HG03571 (cell line): ENCODE data around the gene ARHGAP24.

Experiments used
- ATAC-seq: cut with Tn5 transposase; IDR thresholded peaks from one replicate; pipeline ENCODE4 v1.9.1; 2021; ENCODE audit not compliant: unreplicated experiment

Gene ARHGAP24

DNA sequence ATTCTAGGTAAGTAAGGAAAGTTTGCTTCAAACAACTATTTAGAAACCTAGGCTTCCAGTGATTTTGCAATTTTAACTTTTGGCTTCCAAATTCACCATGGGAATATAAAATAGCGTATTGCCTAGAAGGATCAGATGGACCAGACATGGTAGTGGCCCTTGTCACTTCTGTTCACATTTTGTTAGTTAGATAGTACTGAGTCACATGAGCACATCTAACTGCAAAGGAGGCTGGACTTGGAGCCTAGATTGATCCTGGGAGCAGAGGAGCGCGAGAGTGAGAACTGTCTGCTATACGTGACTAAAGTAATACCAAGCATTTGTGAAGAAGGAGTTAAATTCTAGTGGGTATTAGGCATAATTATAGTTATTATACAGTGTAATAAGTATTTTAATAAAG is 102.4 kb downstream of the ARHGAP24 start:
- no peak for ATAC-seq

DNA sequence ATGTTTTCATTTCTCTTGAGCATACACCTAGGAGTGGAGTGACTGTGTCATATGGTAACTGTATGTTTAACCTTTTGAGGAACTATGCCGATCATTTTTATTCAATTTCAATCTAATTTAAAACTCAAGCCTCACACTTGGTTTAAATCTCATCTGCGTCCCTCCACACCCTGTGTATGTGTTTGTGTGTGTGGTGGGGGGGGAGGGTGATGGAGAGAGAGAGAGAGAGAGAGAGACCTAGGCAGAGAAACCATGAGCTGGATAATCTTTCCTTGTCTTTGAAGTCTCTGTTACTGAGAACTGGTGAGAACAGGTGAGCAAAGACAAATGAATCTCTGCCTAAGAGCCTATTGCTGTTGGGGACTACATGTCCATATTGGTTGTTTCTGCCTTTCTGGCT is 105.0 kb downstream of the ARHGAP24 start:
- no peak for ATAC-seq

DNA sequence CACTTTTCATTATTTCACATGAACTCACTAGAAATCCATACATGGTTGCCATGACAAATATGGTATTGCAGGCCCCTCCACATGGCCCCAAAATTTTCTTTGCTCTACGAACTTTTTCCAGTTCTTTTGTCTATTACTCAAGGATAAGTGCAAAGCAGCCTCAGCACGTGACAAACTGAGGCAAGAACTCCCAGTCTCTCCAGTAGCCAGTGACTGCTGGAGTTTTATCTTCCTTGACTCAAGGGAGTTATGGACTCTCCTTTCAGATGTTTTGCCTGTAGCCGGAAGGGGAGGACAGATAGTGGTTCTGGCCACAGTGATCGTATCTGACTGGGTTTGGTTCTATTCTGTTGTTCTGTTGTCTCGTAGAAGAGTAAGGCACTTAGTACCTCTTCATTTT is 105.5 kb downstream of the ARHGAP24 start:
- ATAC-seq = no peak

DNA sequence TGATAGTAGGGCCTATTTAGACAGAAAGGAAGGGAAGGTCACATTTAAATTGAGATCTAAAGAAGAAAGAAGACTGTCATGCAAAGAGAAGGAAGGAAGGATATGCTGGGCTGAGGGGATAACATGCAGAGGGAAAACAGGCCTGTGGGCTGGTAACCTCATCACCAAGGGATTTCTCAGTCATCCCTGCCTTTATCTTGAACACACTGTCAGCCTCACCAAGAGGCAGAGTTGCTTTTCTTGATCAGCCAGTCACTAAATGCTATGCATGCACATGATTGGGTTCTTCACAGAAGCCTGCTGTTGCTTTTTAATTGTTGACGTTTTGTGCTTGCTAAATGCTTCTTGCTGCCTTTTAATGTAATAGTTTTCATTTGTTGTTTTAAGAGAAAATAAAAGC is 113.0 kb downstream of the ARHGAP24 start:
- no peak for ATAC-seq

DNA sequence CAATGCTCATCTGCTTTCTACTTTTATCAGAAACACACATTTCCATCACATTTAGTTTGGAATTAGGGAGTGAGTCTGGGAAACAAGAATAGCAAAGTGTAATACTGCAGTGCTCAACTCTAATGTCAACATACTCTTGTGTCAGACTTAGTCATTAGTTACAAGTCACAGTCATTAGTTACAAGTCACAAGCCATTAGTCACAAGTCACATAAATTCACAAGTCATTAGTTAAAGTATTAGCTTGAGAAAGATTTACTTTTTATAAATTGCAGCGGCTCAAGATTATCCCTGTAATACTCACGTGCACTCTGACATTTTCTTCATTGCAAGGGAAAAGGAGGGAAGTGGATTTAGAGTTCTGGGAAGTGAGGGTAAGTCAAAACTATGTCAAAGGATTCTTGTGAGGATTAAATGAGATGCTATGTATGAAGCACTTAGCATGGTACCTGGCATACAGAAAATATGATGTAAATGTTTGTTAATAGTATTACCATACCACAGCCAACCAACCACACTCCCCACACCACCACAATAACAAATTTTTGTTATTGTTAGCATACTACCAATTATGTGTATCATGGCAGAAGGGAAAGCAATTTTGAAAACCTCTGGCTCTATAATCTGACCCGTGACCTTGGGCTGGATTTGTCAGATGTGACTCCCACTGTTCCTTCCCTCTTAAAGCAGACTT is 116.6 kb downstream of the ARHGAP24 start:
- ATAC-seq = no peak

DNA sequence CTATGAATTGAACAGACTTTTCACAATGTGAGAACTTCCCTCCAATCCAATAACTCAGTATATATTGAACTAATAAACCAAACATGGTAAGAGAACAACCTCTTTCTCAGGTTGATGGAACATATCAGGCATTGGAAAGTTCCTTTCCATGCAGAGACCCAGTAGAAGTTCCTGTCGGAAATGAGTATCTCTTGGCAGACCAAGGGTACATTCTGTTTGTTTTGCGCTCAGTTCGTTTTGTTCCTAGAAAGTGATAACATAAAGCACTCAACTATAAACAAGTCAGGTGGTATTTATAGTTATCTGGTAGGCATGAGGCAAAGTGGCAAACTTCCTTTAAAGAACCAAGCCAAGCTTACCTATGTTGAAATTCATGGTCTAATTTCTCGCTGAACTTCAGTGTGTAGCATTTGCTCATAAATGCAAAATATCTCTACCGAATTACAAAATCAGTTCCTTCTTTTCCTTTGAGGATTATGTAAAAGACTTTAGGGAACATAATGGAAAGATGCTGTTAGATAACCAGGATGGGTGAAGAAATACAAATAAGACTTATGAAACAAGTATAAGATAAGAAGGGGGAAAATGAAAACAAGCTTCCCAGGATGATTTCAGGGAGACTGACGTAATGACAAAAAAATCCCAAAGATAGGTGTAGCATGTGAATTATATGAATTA is 120.3 kb downstream of the ARHGAP24 start:
- ATAC-seq = no peak

DNA sequence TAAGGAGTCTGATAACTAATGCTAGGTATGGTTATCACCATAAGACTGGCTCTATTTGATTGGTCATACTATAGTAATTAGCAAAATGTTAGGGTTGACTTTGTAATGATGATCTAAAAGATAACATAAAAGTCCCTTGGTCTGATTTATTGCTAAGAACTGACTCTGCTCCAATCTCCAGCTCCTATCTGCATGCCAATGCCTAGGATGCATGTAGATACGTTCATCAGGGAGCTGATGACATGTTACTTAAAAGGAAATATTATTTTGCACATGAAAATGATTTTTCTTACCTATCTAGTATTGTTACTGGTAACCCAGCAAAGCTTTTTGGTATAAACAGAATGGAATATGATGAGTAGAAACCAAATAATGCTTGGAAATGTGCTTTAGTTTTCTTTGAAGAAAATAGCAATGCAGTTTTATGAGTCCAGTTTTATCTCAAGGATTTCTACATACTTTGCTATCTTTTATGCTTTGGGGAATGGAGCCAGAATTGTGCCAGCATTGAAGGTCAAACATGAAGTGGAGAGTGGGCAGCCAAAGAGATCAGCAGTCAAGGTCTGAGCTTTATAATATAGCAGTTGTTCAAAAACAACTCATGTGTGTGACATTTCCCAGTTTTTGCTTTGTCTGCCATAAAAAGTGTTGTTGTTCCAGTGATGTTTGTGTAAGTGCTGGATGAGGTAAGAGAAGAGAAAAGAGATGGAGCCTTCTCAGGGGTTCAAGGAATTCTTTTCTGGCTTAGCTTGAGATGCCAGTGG is 121.0 kb downstream of the ARHGAP24 start:
- ATAC-seq = no peak

DNA sequence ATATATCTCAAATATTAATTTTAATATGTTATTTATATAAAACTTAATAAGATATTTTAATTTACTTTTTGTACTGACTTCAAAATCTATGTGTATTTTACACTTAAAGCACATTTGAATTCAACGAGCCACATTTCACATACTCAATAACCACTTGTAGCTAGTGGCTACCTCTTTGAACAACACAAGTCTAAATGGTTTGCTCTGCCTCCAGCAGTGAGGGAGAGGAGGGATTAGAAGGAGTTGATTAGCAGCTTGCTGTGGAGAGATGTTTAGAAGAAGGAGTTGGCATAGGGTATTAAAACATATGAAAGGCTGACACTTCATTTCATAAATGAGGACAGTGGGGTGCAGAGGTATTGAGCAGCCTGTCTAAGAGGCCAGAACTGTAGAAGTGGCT is 124.0 kb downstream of the ARHGAP24 start:
- no peak for ATAC-seq

DNA sequence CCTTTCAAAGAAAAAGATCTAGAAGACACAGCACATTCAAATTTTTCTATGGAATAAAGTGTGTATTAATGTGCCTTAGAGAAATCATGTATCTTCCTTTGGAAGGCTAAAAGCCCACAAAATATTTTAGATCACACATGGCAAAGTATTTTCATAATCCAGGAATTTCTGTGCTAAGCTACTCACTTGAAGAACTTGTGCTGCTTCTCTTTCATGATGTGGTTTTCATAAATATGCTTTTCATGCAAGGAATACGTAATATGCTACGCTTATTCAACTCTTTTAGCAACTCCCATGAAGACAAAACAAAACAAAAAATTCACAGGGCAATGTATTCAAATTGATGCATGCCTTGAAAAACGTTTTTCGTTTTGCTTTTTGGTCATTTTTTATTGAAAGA is 125.6 kb downstream of the ARHGAP24 start:
- no peak for ATAC-seq

DNA sequence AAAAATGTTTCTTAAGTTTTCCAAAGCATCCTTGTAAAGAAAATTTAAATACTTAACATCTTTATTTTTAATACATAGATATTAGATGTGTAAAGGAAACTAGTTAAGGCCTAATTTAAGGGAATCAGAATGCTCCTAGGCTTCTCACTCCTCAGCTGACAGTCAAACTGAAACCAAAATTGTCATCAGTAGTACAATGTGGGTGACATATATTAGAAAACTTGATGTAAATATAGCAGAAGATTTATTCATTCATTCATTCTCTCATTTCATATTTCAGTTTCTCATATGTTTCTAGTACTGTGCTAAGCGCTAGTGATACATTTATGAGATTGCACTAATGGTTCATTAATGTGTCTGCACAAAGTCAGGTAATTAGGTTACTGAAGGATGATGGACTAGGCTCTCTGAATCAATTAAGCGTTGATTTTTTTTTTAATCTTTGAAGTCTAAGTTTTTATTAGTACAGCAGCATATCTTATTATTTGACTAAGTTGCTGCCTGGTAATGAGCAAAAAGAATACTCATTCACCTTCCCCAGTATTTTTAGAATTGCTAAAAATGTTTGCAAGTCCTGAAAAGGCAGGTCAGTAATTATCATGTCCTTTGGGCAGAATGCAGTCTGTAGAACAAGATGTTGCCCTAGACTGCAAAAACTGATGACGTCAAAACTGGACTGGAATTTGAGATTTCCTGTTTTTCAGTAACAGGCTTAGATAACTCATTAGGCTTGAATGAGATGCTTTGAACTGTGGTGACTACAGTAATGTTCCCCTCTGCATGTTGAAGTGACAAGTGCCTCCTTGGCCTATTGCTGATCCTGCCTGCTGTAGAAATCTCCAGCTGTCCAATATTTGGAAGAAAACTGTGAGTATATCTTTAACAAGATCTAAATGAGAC is 128.7 kb downstream of the ARHGAP24 start:
- ATAC-seq = no peak

DNA sequence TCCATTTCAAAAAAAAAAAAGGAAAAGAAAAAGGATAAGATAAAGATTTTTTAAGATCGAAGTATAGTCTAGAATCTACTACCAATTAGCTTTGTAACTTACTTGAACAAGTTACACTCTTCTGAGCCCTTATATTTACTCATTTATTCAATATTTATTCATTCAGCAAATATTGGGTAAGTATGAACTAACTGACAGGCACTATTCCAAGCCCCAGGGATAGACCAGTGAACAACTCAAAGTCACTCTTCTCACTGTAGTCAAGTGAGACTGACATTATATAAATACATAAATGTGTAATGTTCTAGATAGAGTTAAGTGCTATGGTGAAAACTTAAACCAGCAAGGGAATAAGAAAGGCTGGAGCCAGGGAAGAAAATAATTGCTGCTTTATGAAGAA is 131.6 kb downstream of the ARHGAP24 start:
- no peak for ATAC-seq

DNA sequence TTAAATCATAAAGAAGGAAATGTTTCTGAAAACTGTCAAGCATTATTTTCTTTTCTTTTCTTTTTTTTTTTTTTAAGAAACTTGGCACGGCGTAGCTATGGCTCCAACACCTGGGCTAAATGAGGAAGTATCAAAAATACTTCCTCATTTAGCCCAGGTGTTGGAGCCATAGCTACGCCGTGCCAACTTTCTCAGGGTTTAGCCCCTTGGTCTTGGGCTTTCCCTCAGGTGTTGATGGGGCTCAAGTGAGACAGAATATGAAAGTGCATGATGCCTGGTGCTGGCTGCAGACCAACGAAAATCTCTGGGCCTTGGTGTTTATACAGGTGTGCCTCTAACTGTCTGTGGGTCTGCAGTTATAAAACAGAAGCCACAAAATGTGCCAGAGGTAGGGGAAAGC is 132.7 kb downstream of the ARHGAP24 start:
- ATAC-seq = peak; percentile 59

DNA sequence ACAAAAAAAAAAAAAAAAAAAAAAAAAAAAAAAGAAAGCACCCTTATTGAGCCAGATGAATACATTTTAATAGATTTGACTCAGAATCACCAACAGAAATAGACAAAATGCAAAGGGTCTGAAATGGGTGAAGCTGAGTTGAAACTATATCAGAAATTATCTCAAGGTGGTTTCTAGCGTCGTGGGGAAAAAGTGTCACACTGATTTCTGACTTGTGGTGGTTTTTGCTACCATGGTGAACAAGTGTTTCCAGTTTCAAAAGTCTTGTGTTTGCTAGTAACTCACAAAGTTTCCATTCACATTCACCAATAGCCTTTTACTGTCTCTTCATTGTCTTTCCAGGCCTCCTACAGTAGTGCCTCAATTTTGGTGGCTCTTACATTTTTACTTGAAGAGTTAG is 135.5 kb downstream of the ARHGAP24 start:
- ATAC-seq = peak; percentile 84

DNA sequence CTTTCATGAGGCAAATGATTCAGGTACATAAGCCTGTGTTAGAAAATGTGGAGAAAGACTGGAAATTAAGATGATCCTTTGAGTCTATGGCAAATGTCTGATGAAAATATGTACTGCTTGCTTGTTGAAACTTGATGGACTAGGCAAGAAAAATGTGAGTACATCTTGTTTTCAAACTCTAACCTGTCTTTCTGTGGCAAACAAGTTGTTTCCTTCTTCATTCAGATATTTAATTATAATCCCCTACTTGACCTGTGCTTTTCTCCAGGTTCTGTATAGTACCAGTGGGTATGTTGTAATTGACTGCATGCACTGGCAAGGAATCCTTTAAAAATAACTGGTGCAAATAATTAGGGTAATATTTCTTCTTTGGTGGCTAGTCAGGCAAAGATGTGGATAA is 136.7 kb downstream of the ARHGAP24 start:
- ATAC-seq = no peak

DNA sequence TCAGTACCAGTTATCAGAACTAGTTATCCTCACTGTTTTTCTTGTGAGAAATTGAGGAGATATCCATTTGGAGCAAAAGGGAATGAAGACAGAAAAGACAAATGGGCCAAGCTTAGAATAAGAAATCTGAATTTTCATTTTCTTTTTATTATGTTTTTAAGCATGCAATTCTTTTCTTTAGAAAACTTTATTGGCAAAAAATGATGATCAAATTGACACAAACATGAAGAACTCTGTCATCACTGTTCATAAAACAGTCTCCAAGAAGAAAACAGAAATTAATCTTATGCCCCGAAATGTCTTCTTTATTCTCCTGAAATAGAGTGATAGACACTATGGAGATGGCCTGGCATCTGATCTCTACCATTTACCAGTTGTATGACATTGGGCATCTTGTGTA is 139.0 kb downstream of the ARHGAP24 start:
- ATAC-seq = no peak

DNA sequence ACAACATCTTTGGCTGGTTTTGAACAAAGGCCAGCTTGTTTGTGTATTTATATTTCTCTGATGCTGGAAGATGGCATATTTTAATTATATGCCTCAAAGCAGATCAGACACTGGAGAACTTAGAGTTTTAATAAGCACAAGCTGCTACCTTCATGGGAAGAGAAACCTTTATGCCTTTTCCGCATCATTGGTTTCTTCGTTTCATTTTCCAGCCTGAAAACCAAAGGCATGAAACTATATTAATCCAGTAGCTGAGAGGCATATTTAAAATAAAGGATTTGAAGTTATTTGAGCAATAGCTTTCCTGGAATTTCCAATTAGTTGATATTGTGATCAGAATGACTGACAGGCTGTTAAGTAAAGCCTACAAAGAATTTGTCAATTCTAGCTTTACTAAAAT is 141.0 kb downstream of the ARHGAP24 start:
- no peak for ATAC-seq

DNA sequence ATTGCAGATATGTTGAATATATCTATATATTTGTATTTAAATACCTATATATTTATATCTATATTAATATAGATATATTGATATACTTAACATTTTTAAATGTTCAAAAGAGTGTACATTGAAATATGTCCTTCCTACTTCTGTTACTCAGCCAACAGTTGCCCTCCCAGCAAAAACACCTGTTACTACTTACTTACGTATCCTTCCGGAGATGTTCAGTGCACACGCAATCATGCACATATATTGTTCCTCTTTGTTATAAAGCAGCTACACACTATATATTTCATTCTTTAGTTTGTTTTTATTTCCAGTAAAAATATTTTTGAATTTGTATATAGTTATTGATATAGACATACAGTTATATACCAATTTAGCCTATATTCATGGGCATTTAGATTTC is 142.3 kb downstream of the ARHGAP24 start:
- no peak for ATAC-seq

DNA sequence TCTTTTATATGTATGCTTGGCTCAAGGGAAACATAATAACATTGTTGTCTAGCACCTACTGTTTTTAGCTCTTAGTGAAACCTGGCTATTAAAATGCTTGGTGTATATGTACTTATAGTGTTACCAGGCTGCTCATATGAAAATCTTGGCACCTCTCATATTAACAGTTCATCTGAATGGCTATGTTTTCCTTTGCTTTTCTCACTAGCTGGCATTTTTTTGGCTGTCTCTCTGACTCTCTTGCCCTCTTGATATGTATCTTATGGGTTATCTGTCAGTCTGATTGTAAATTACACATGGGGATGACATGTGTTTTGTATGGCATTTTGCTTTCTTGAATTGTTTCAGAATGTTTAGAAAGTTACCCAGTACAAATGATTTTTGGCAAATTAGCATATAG is 158.0 kb downstream of the ARHGAP24 start:
- ATAC-seq = no peak

DNA sequence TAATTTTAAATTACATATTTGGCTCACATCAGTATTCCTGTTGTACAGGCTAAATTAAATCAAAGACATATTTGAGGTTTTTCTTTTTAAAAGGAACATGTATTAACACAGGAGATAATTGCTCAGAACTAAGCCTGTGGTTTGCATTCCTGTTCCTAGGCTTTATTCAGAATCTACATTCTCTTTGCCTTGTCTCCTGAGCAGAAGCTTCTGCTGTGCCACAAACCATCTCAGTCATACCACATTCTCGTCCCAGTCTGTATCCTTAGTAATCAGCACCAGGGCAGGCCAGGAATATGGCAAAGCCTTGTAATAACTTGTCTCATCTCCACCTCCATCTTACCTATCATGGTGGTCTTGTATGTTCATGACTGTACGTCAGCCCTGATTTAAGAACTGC is 162.8 kb downstream of the ARHGAP24 start:
- ATAC-seq = no peak

DNA sequence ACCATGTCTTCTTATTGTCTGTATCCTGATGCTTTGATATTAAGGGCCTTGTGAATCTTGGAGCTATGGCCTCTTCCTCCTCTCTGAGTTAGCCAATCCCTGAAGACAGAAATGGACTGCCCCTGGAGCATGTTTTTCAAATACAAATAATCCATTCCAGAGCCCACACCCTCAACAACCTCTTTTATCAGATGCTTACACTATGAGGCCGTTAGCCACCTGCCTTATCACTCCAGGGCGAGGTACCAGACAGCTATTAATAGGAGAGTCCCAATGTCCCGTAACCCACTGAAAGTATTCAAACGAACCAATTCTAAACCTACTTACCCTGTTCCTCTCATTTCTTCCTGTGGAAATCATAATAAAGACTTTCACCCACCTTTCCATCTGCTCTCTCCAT is 165.0 kb downstream of the ARHGAP24 start:
- ATAC-seq = no peak
